ENCODE data around the gene HYAL2. TPM values are rescaled to one million over a fixed set of nuclear protein-coding genes. Genes with fewer than 3 reads are reported as not detected.

The HYAL2 gene
- total RNA-seq, 1 donor from 2014 or later = 123 TPM

- H3K4me3 ChIP-seq (ENCODE audit: low read depth, low read length) = no peak overlapping the region
- no peak for DNase-seq (ENCODE audit: low read depth)
- TF ChIP-seq CTCF (conservative IDR thresholded peaks at IDR 0.05; ENCODE audit: low read depth, low read length) = no peak
Observed at GRCh38 chr3:50304601-50305000, 17.9 kb downstream of the HYAL2 start.

- H3K4me3 ChIP-seq (ENCODE audit: low read depth, low read length) = peak within 1 kb of the TSS; percentile 68
- DNase-seq (ENCODE audit: low read depth) = no peak
- peak; percentile 56 for TF ChIP-seq CTCF (conservative IDR thresholded peaks at IDR 0.05; ENCODE audit: low read depth, low read length)
Observed at GRCh38 chr3:50303013-50303815, 19.3 kb downstream of the HYAL2 start, which contains the start of gene HYAL1. HYAL1 (minus strand) TSS chr3:50303574; CDS start chr3:50302956, 618 bp downstream.

- no peak for DNase-seq (ENCODE audit: low read depth)
- H3K4me3 ChIP-seq (ENCODE audit: low read depth, low read length) = peak overlapping the region; percentile 68
- TF ChIP-seq CTCF (conservative IDR thresholded peaks at IDR 0.05; ENCODE audit: low read depth, low read length) = no peak
Observed at GRCh38 chr3:50302095-50303012, 20.2 kb downstream of the HYAL2 start.

GRCh38 chr3:50300681-50301254 is 21.8 kb downstream of the HYAL2 start:
- no peak for TF ChIP-seq CTCF (conservative IDR thresholded peaks at IDR 0.05; ENCODE audit: low read depth, low read length)
- DNase-seq (ENCODE audit: low read depth) = no peak
- no peak overlapping the region for H3K4me3 ChIP-seq (ENCODE audit: low read depth, low read length)

GRCh38 chr3:50299929-50300680 is 22.4 kb downstream of the HYAL2 start:
- no peak for TF ChIP-seq CTCF (conservative IDR thresholded peaks at IDR 0.05; ENCODE audit: low read depth, low read length)
- no peak for DNase-seq (ENCODE audit: low read depth)
- H3K4me3 ChIP-seq (ENCODE audit: low read depth, low read length) = peak overlapping the region; percentile 53

GRCh38 chr3:50299638-50299928 is 23.0 kb downstream of the HYAL2 start:
- H3K4me3 ChIP-seq (ENCODE audit: low read depth, low read length) = peak overlapping the region; percentile 53
- TF ChIP-seq CTCF (conservative IDR thresholded peaks at IDR 0.05; ENCODE audit: low read depth, low read length) = no peak
- no peak for DNase-seq (ENCODE audit: low read depth)
